Chondrocyte (in vitro differentiated cells): ENCODE data around the gene HOXA9. TPM values are rescaled to one million over a fixed set of nuclear protein-coding genes. Genes with fewer than 3 reads are reported as not detected.
A peak's percentile ranks its signal among the peaks of the same experiment; 100 is the strongest.

Experiments
- DNase-seq: peaks from one replicate; pipeline ENCODE4 v3.0.0; 2021; ENCODE audit warnings: mixed read lengths, low spot score
- H3K27ac Mint-ChIP-seq: one replicate; pipeline ENCODE4 v1.8.0; 2021; ENCODE audit warnings: mild to moderate bottlenecking, moderate library complexity, mixed read lengths; ENCODE audit not compliant: unreplicated experiment
- H3K27me3 Mint-ChIP-seq: 2 replicates; pipeline ENCODE4 v1.8.0; 2021; ENCODE audit warnings: low read depth, mixed read lengths
- H3K36me3 Mint-ChIP-seq: 2 replicates; pipeline ENCODE4 v1.8.0; 2021; ENCODE audit warnings: low read depth, mixed read lengths
- H3K4me1 Mint-ChIP-seq: 2 replicates; pipeline ENCODE4 v1.8.0; 2021; ENCODE audit warnings: low read depth, mild to moderate bottlenecking, mixed read lengths
- H3K4me3 Mint-ChIP-seq: one replicate; pipeline ENCODE4 v1.8.0; 2021; ENCODE audit warnings: mild to moderate bottlenecking, moderate library complexity, mixed read lengths; ENCODE audit not compliant: unreplicated experiment
- H3K9me3 Mint-ChIP-seq: 2 replicates; pipeline ENCODE4 v1.8.0; 2021; ENCODE audit warnings: low read depth, mixed read lengths
- total RNA-seq: library from RNA; stranded (reverse); gene quantifications from 3 replicates; pipeline ENCODE4 v1.2.1, GENCODE V29; 2021
- TF ChIP-seq, protein P1 (sequence below): fragments of 200-600 bp; sonication (generic); IDR thresholded peaks from 2 replicates; pipeline ENCODE4 v1.5.0; 2021; ENCODE audit warnings: antibody characterized with exemption, mild to moderate bottlenecking, moderate library complexity

Gene HOXA9
- total RNA-seq, 1 donor from 2014 or later, result not detected

- H3K9me3 Mint-ChIP-seq, result no peaks in the 10 kb centered on the region
- peaks cover 6% of the 10 kb centered on the region for H3K36me3 Mint-ChIP-seq
- DNase-seq, result no peak
- H3K4me3 Mint-ChIP-seq, result peak within 1 kb of the TSS; percentile 56
- H3K27me3 Mint-ChIP-seq, result peaks cover 85% of the 10 kb centered on the region
- TF ChIP-seq, protein P1, sequence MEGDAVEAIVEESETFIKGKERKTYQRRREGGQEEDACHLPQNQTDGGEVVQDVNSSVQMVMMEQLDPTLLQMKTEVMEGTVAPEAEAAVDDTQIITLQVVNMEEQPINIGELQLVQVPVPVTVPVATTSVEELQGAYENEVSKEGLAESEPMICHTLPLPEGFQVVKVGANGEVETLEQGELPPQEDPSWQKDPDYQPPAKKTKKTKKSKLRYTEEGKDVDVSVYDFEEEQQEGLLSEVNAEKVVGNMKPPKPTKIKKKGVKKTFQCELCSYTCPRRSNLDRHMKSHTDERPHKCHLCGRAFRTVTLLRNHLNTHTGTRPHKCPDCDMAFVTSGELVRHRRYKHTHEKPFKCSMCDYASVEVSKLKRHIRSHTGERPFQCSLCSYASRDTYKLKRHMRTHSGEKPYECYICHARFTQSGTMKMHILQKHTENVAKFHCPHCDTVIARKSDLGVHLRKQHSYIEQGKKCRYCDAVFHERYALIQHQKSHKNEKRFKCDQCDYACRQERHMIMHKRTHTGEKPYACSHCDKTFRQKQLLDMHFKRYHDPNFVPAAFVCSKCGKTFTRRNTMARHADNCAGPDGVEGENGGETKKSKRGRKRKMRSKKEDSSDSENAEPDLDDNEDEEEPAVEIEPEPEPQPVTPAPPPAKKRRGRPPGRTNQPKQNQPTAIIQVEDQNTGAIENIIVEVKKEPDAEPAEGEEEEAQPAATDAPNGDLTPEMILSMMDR, result no peak
- H3K4me1 Mint-ChIP-seq, result no peaks in the 10 kb centered on the region
- no peak within 1 kb of the TSS for H3K27ac Mint-ChIP-seq
These were observed 34.6 kb downstream of the HOXA9 start, which contains the start of gene HOXA4 for GRCh38 chr7:27130540-27131389. Gene HOXA4, minus strand, starts transcription at chr7:27130757. Its CDS starts 24 bp downstream, at chr7:27130733.

GRCh38 chr7:27129729-27130539, 35.4 kb downstream of the HOXA9 start:
- H3K27ac Mint-ChIP-seq, result no peak overlapping the region
- DNase-seq, result no peak
- H3K4me1 Mint-ChIP-seq, result no peaks in the 10 kb centered on the region
- peaks cover 85% of the 10 kb centered on the region for H3K27me3 Mint-ChIP-seq
- peaks cover 6% of the 10 kb centered on the region for H3K36me3 Mint-ChIP-seq
- H3K9me3 Mint-ChIP-seq, result no peaks in the 10 kb centered on the region
- no peak overlapping the region for H3K4me3 Mint-ChIP-seq
- TF ChIP-seq, protein P1, result no peak

DNA sequence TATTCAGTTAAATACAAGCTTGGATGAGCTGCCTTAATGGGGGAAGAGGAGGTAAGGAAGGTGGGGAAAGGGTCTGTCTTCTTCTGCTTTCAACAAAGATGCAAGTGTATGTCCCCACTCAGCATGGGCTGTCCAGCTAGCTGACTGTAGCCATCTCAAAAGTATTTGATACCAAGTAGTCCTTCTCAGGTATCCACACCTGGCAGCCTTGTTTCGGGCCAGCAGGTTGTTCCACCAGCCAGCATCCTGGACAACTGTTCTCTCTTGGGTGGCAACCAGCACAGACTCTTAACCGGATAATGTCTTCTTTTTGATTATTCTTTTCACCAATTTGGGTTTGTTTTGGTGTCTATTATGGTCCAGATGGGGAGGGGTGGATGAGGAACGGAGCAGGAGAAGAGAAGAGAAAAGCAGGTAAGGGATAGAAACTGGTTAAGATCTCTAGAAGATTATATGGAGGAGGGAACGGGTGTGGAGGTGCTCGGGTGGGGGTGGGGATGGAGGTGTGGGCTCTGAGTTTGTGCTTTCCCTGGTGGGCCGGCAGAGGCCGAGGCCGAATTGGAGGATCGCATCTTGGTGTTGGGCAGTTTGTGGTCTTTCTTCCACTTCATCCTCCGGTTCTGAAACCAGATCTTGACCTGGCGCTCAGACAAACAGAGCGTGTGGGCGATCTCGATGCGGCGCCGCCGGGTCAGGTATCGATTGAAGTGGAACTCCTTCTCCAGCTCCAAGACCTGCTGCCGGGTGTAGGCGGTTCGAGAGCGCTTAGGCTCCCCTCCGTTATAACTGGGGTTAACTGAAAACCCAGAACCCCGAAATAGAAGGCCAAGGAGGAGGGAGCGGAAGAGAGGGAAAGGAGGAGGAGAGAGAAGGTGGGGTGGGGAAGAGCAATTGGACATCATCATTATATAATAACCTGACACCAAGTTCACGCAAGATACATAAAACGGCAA, 36.3 kb downstream of the HOXA9 start:
- H3K27ac Mint-ChIP-seq, result no peak overlapping the region
- peaks cover 85% of the 10 kb centered on the region for H3K27me3 Mint-ChIP-seq
- peaks cover 6% of the 10 kb centered on the region for H3K4me1 Mint-ChIP-seq
- no peak for DNase-seq
- TF ChIP-seq, protein P1, result no peak
- H3K4me3 Mint-ChIP-seq, result no peak overlapping the region
- H3K36me3 Mint-ChIP-seq, result peaks cover 9% of the 10 kb centered on the region
- H3K9me3 Mint-ChIP-seq, result no peaks in the 10 kb centered on the region

- Mint-ChIP-seq H3K9me3 (no peaks in the 10 kb centered on the region), H3K36me3 (peaks cover 9% of the 10 kb centered on the region), H3K27me3 (peaks cover 85% of the 10 kb centered on the region), H3K4me3 (no peak overlapping the region), H3K27ac (no peak overlapping the region), H3K4me1 (peaks cover 9% of the 10 kb centered on the region)
- DNase-seq, result no peak
- TF ChIP-seq, protein P1, result no peak
These were observed 37.3 kb downstream of the HOXA9 start for GRCh38 chr7:27128034-27128433.
